AG08395 (cell line): ENCODE data around the gene ARMC9.
"Not testable (repeated sequence)": the region's sequence is repeated elsewhere in the genome, so short reads cannot be mapped to it uniquely, and the experiment has no call there.

Source experiments
- DNase-seq: peaks from one replicate; pipeline ENCODE4 v3.0.0; 2012; ENCODE audit warnings: mixed read lengths, low spot score

Gene ARMC9

DNA sequence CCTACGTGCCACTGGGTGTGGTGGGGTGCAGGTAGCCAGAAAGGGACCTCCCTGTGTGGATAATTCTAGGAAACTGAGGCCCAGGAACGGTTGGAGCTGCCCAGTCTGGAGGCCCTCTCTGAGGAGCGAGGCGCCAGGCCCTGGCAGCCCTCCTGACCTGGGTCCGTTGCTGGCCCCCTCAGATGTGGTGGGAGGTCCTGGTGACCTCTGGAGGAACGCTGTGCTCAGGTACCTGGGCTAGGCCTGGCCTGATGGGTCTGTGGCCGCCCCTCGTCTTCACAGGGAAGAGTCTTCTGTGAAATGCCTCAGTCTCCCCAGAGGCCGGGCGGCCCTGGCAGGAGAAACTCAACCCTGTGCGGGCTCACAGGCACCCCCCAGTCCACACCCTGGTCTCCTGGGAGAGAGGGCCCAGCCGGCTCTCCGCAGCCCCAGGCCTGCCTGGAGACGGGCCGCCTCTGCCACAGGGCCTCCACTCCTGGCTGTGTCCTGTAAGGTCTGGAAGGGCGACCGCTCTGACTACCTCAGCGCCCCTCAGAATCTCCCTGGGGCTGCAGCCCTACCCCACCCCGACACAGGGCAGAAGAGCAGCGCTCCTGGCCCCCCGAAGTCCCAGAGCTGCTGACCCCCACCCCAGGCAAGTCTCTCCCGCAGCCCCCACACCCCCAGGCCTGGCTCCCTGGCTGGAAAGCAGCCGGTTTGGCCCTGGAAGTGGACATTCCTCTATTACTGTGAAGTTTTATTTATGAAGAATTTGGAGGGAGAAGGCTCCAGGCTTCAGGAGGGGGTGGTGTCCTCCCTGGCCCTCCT lies 200.8 kb downstream of the ARMC9 start:
- DNase-seq = no peak

DNA sequence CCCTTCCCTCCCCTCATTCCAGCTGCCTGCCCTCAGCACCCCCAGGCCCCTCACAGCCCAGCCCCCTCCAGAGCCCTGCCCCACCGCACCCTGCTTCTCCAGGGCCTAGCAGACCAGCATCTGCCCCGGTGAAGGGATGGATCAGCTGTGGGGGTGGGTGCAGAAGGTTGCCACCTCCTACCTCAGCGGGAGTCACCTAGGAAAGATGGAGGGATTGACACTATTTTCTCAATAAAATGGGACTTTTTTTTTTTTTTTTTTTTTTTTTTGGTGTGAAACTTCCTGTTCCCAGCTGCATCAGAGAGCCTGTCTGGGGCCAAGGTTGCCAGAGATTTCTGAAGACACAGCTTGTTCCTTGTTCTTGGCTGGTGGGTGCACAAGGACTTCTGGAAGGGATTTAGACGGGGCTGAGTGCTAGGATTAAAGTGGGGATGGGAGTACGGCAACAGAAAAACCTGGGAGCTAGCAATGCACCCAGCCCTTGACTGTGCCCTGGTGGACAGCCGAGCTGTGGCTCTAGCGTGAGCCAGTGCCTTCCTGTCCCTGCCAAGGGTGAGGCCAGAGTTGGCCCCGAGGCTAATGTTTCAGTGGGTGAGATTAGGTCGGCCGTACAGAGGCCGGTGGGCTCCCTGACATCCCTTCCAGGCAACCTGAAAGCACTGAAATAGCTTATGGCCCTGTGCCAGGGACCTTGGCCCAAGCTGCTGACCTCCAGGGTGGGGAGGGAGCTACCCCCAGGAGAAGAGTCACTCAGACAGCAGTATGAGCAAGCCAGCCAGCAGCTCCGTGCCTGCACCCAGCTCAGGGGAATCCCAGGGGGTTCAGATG lies 201.6 kb downstream of the ARMC9 start:
- DNase-seq = peak; percentile 60

DNA sequence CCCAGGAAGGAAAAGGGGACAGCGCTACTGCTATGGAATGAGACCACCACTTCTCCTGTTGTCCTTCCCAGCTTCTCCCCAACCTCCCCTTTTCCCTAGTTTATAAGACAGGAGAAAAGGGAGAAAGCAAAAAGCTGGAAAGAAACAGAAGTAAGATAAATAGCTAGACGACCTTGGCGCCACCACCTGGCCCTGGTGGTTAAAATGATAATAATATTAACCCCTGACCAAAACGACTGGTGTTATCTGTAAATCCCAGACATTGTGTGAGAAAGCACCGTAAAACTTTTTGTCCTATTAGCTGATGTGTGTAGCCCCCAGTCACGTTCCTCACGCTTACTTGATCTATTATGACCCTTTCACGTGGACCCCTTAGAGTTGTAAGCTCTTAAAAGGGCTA lies 202.2 kb downstream of the ARMC9 start:
- DNase-seq = not testable (repeated sequence)

DNA sequence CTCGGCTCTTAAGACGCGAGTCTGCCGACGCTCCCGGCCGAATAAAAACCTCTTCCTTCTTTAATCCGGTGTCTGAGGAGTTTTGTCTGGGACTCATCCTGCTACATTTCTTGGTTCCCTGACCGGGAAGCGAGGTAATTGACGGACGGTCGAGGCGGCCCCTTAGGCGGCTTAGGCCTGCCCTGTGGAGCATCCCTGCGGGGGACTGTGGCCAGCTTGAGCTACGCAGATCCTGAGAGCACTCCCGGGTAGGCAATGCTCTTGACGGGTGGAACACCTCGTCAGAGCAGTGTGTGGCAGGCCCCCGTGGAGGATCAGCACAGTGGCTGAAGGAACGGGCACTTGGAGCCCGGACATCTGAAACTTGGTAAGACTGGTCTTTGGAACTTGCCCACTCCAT lies 202.7 kb downstream of the ARMC9 start:
- DNase-seq = not testable (repeated sequence)

DNA sequence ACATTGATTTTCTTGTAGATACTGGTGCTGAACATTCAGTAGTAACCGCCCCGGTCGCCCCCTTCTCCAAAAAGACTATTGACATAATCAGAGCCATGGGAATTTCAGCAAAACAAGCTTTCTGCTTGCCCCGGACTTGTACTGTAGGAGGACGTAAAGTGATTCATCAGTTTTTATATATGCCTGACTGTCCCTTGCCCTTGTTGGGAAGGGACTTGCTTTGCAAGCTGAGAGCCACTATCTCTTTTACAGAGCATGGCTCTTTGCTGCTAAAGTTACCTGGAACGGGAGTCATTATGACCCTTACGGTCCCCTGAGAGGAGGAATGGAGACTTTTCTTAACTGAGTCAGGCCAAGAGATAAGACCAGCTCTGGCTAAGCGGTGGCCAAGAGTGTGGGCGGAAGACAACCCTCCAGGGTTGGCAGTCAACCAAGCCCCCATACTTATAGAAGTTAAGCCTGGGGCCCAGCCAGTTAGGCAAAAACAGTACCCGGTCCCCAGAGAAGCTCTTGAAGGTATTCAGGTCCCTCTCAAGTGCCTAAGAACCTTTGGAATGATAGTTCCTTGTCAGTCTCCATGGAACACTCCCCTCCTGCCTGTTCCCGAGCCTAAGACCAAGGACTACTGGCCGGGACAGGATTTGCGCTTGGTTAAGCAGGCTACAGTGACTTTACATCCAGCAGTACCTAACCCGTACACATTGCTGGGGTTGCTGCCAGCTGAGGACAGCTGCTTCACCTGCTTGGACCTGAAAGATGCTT lies 205.2 kb downstream of the ARMC9 start:
- DNase-seq = not testable (repeated sequence)

DNA sequence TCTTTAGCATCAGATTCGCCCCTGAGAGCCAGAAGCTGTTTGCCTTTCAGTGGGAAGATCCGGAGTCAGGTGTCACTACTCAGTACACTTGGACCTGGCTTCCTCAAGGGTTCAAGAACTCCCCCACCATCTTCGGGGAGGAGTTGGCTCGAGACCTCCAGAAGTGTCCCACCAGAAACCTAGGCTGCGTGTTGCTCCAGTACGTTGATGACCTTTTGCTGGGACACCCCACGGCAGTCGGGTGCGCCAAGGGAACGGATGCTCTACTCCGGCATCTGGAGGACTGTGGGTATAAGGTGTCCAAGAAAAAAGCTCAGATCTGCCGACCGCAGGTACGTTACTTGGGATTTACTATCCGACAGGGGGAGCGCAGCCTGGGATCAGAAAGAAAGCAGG lies 205.8 kb downstream of the ARMC9 start:
- not testable (repeated sequence) for DNase-seq

DNA sequence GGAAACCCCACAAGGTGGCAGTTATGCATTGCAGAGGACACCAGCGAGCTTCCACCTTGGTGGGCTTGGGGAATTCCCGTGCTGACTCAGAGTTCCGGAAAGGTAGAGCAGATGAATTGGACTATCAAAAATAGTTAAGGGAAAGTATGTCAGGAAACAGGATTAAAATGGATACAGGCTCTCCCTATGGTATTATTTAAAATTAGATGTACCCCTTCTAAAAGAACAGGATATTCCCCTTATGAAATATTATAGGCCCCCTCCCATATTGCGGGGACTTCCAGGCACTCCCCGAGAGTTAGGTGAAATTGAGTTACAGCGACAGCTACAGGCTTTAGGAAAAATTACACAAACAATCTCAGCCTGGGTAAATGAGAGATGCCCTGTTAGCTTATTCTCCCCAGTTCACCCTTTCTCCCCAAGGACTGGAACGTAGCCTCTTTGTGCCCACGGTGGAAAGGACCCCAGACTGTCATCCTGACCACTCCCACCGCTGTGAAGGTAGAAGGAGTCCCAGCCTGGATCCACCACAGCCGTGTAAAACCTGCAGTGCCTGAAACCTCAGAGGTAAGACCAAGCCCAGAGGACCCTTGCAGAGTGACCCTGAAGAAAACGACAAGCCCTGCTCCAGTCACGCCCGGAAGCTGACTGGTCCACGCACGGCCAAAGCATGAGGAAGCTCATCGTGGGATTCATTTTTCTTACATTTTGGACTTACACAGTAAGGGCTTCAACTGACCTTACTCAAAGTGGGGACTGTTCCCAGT lies 207.4 kb downstream of the ARMC9 start:
- DNase-seq = not testable (repeated sequence)

DNA sequence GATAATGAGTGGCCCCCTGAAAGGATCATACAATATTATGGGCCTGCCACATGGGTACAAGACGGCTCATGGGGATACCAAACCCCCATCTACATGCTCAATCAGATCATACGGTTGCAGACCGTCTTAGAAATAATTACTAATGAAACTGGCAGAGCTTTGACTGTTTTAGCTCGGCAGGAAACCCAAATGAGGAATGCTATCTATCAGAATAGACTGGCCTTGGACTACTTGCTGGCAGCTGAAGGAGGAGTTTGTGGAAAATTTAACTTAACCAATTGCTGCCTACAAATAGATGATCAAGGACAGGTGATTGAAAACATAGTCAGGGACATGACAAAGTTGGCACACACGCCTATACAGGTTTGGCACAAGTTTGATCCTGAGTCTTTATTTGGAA lies 209.3 kb downstream of the ARMC9 start:
- not testable (repeated sequence) for DNase-seq

DNA sequence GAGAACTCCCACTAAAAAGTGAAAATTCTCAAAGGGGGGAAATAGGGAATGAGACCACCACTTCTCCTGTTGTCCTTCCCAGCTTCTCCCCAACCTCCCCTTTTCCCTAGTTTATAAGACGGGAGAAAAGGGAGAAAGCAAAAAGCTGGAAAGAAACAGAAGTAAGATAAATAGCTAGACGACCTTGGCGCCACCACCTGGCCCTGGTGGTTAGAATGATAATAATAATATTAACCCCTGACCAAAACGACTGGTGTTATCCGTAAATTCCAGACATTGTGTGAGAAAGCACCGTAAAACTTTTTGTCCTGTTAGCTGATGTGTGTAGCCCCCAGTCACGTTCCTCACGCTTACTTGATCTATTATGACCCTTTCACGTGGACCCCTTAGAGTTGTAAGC lies 209.9 kb downstream of the ARMC9 start:
- not testable (repeated sequence) for DNase-seq

DNA sequence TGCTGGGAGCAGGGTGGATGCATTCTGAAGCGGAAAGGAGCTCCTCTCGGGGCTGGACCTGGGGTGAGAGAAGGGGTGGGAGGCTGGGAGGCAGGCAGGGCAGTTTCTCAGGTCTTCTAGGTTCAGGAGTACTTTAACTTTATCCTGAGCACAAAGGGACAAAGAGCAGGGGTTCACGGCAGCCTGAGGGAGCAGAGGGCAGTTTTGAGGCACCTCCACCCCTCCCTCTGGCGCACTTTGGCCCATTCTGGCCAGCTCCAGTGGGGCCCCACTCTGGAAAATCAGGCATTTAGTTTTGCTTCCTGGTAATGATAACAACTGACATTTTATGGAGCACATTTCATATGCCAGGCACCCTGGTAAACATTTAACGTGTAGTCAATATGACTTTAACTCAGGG lies 211.3 kb downstream of the ARMC9 start:
- DNase-seq = no peak

DNA sequence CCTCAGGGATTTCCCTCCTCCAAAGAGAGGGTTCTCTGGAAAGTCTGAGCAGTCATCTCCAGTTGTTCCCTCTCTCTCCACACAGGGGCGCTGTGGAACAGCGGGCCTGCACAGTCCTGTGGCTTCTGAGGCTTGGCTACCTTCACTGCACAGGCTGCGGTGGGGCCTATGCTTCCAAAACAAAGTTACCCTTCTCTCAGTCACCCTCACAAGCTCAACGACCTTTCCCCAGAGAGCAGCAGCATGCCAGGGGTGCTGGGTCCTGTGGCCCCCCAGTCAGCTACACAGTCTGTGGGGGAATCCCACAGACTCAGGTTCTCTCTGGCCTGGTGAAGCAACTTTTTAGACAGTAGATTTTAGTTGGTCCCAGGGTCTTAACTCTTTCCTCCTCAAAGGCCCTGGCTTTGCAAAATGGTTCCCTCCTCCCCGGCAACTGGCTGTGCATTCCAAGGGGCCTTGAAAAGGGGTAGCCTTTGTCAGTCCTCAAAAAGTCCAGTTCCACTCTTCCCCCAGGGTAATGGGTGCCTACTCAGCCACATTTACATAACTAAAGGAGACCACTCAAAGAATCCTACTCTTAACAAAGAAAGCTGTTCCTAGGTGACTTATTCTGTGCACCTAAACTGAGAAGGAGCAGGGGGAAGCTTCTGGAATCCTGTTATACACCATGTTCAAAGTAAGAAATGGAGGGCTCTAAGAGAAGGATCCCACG lies 212.0 kb downstream of the ARMC9 start:
- no peak for DNase-seq

DNA sequence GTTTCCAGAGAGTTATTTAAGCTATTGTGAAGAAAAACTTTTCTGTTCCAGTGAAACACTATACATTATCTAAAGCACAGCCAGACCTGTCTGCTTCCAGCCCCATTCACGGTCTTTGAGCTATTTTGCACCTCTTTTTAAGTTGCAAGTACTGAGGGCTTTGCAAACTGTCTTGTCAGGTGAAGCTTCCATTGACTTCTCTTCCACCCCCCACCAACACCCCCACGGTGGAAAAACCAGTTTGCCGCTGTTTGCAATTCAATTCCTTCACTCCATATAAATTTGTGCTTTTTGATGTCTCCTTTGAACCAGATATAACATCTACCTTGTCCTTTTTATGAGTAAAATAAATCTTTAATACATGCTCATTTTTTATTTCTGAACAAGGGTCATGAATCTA lies 212.8 kb downstream of the ARMC9 start:
- DNase-seq = no peak

DNA sequence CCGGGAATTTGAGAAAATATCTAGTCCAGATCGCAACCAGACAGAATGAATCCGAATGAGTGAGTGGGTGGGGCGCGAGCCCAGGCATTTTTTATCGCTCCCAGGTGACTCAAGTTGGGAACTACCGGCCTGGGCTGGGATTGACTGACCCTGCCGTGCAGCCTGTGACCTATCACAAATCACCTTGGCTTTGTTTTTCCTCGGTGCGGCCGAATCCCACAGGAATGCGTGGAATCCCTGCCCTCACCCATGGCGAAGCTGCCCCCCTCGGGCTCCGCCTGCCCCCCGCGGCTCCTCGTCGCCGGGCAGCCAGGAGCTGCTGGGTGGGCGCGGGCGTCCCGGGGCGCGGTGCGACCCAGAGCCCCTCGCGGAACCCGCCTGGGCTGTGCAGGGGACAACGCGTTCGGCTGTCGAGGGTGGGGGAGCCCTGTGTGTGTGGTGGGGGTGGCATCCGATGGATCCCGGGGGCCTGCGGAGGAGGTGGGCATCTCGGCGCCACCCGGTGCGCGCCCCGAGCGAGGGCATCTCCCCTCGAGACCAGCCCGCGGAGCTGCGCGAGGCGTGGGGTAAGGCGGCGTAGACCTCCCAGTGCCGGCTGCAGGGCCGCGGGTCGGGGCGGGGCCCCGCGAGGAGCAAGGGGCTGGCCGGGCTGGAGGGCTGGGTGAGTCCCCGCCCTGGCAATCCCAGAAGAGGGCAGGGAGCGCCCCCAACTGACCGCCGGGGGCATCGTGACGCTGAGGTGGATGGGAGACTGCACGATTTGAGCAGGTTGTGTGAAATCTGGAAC lies 213.6 kb downstream of the ARMC9 start:
- peak; percentile 90 for DNase-seq

DNA sequence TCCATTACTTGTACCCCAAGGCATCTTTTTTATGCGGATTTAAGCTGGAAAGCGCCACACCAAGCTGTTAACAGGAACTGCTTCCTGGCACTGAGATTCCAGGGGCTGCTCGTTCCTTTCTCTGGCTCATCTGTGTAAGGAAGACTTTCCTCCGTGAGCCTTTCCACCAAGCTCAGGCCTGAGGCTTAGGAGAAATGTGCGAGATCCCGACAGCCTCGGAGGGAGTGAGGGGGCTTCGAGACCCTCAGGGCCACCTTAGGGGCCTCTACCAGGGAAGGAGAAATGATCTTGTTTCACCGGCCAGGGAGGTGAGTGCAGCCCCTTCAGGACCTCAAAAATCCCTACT lies 214.2 kb downstream of the ARMC9 start:
- no peak for DNase-seq

DNA sequence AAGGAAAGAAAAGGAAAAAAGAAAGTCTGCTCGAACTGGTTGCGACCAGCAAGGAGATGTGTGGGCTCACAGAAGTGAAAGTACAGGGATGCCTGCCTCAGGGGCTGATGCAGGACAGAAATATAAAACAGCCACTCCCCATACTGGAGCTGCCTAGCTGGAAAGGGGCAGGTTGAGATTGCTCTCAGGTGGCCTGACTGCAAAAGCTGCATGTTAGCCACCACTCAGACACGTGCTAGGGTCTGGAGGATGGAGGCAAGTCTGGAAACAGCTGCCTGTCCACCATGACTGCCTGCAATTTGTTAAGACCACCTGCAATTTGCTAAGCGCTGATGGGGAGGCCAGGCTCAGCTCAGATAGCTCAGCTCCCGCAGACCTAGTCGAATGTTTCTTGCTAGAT lies 215.0 kb downstream of the ARMC9 start:
- DNase-seq = no peak

DNA sequence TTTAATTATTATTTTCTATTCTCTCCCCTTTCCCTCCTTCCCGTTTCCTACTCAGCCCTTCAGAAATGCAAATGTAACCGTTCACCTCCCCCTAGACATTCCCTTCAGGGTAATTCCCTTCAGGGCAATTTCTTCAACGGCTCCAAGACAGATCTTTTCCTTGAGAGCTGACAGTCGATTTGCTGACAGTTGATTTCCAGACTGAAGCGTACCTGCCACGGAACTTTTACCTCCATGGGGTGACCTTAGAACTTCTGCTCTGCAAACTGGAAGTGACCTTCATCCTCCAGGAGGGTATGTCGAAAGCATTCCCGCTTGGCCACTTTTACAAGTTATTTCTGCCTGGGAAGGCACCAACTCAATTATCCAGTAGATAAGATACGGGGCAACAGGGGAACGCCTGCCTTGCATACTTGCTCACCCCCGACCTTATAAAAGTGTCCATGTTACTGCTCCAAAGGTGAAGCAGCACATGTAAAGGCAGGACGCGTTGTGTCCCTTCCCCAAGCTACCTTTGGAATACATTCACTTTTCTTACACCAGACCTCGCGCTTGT lies 215.6 kb downstream of the ARMC9 start:
- no peak for DNase-seq

DNA sequence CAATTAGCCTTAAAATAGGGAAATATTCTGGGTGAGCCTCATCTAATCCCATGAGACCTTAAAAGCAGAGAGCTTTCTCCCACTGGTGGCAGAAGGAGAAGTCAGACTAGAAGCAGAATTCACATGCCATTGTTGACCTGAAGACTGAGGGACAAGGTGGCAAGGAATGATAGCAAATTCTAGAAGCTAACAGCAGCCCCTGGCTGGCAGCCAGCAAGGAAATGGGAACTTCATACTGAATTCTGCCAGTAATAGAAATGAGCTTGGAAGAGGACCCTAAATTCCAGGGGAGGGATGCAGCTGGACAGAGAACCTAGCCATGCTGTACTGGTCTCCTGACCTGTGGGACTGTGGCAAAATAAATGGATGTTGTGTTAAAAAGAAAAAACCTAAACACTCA lies 216.6 kb downstream of the ARMC9 start:
- no peak for DNase-seq

DNA sequence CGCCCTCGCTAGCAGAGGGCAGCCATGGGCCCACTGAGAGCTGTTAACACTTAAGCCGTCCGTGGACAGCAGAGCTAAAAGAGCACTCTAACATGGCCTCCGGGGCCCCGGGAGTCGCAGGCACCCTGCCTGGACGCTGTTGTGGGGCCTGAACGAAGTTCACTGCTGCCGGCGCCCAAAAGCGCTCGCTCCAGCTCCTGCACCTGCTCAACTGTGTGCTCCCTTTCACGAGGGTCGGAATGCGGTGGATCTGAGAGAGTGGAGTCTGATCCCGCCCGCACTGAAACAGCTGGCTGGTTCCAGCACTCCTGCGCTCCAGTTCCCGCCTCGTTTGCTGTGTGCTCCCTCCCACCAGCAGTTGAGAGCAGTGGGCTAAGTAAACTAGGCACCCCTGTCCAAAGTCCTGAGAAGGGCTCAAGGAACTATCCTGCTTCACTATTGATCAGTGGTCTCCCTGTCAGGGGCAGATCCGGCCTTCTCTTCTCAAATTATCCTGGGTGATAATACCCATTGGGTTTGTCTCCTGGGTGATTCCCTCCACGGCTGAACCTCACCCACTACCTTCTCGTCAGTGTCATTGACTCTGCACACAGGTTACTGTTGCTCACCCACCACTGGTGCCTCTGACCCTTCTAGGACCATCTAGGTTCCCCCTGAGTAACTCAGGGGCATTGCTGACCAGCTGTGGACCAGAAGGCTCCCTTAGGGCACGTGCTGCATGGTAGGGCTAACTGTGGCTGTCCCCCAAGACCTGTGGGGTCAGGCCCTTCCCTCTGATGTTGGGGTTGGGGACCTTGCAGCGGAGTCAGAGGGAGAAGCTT lies 220.6 kb downstream of the ARMC9 start:
- DNase-seq = no peak

DNA sequence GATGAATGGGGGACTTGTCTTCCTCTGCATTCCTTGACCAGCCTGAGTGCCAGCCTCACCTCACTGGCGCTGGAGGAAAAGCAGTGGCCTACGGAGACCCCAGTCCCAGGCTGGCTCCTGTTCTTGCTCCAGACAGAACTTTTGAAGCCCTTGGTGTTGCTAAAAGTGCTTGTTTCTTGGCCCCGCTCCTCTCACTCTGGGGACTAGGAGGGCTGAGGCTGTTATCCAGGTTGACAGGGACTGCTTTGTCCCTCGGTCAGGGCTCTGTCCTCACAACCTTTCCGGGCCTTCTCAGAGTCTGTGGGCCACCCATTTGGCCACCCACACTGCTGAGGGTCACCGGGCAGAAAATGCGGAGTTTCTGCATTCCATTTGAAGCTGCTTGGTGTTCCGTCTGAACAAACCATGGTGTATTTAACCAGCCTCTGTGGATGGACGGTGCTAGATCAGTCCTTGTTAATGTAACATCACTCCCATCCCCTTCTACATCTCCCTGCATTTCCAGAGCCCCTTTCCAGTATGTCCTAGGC lies 222.7 kb downstream of the ARMC9 start:
- DNase-seq = no peak
